ENCODE results near the gene TSPAN18.

GRCh38 chr11:44695169-44695833, 31.5 kb upstream of the TSPAN18 start:
- no peak for TF ChIP-seq CTCF (IDR thresholded peaks at IDR 0.05)
- no peak for TF ChIP-seq POLR2A (IDR thresholded peaks at IDR 0.05)
- no peak for TF ChIP-seq EP300 (IDR thresholded peaks at IDR 0.05)
- no peak for TF ChIP-seq POLR2AphosphoS5 (IDR thresholded peaks at IDR 0.05)
